Measurements from ENCODE around the gene CREB3L2. TPM values are rescaled to one million over a fixed set of nuclear protein-coding genes. Genes with fewer than 3 reads are reported as not detected.
A peak's percentile ranks its signal among the peaks of the same experiment; 100 is the strongest.

Gene CREB3L2
- total RNA-seq, 3 donors from 2014 or later = 15.8 to 54.3 (median 40.6) TPM

- Histone ChIP-seq H3K4me3 (no peak overlapping the region), H3K4me1 (ENCODE audit: low read depth) (peaks cover 3% of the 10 kb centered on the region), H3K9me3 (no peaks in the 10 kb centered on the region), H3K36me3 (ENCODE audit: low read depth) (no peaks in the 10 kb centered on the region)
- no peak for TF ChIP-seq CTCF (IDR thresholded peaks at IDR 0.05)
- intact Hi-C loops (cut with DNase I, micrococcal nuclease) = no loop called here
- no peak for DNase-seq
- ATAC-seq = no peak
Measured at GRCh38 chr7:137847568-137848050, 154.3 kb downstream of the CREB3L2 start.

- Histone ChIP-seq H3K36me3 (ENCODE audit: low read depth) (no peaks in the 10 kb centered on the region), H3K4me1 (ENCODE audit: low read depth) (peaks cover 3% of the 10 kb centered on the region), H3K4me3 (no peak within 1 kb of the TSS), H3K9me3 (no peaks in the 10 kb centered on the region)
- intact Hi-C loops (cut with DNase I, micrococcal nuclease) = no loop called here
- no peak for TF ChIP-seq CTCF (IDR thresholded peaks at IDR 0.05)
- DNase-seq = no peak
- ATAC-seq = peak; percentile 20
Measured at GRCh38 chr7:137846827-137847567, 154.9 kb downstream of the CREB3L2 start, which contains the start of gene DGKI. Gene DGKI (minus strand): TSS chr7:137846974.

- no peak for TF ChIP-seq CTCF (IDR thresholded peaks at IDR 0.05)
- intact Hi-C loops (cut with DNase I, micrococcal nuclease) = no loop called here
- H3K9me3 ChIP-seq = no peaks in the 10 kb centered on the region
- no peak overlapping the region for H3K4me3 ChIP-seq
- H3K4me1 ChIP-seq (ENCODE audit: low read depth) = peaks cover 3% of the 10 kb centered on the region
- ATAC-seq = no peak
- no peaks in the 10 kb centered on the region for H3K36me3 ChIP-seq (ENCODE audit: low read depth)
- no peak for DNase-seq
Measured at GRCh38 chr7:137846549-137846826, 155.4 kb downstream of the CREB3L2 start.

DNA sequence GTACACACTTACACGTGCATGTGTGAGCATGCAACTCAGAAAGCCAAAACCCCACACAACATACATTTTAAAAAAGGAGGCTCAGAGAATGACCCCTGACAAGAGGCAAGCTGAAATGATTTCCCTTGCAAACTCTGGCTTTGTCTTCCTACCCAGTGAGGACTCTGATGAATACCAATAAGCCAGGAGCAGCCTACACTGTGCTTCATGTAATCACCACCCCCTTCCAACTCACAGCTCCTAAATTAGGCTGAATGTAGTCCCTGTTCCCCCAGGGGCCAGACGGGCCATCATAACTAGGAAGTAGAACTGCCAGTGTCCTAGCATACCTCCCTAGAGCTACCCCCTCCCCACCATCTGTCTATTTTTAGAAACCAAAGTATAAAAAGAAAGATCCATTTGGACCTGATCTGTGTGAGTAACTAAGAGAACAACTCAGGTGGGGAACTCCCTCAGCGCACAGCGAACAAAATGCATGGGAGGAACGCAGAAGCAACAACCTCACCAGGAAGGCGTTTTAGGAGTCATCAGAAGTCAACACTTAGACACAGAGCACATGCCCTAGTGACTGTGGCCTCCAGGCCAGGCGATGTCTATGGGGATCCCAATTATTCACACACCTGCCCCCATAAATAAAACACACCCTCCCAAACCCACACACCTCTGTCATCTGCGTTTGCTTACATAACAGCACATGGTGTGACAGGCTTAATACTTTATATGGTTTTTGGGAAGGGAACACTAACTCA is 157.0 kb downstream of the CREB3L2 start:
- no peak for ATAC-seq
- no peak overlapping the region for H3K4me3 ChIP-seq
- no peaks in the 10 kb centered on the region for H3K9me3 ChIP-seq
- no peaks in the 10 kb centered on the region for H3K36me3 ChIP-seq (ENCODE audit: low read depth)
- TF ChIP-seq CTCF (IDR thresholded peaks at IDR 0.05) = no peak
- intact Hi-C loops (cut with DNase I, micrococcal nuclease) = no loop called here
- no peak for DNase-seq
- peaks cover 3% of the 10 kb centered on the region for H3K4me1 ChIP-seq (ENCODE audit: low read depth)

DNA sequence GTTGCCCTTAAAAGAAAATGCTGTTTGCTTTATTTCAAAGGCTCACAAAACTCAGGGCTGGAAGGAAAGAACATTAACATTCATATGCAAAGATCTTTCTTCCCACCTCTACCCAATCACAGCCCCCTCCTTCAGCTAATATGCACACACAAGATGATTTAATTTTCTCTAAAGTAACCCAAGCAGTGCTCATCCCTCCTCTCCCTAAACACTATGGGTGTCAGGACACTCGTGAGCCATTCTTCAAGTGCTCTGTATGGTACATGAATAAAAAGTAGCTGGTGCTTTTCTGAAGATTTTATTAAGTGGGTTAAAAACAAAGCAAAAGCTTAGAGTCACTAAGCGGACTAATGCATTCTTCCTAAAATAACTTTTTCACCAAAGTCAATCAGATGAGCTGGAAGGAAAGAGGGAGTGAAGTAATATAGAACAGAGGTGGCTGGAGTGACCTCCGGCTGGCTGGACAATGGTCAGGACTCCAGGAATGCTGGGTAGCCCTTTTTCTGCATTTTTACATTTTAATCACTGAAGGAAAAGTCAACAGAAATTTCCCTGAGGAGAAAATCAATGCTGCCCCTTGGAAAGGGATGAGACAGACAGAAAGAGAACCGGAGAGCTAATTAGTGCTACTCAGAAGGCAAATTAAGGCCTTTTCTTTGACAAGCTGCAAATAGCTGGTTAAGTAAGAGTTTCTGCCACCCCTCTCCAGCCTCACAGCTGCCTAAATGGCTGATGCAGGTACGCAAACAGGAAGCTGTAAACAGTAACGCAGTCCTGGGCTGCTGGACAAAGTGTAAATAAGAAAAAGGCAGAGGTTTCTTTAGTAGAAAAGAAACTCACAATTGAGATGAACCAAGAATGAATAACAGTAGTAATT is 161.7 kb downstream of the CREB3L2 start:
- DNase-seq (no peak), ATAC-seq (no peak)
- intact Hi-C loops (cut with DNase I, micrococcal nuclease) = no loop called here
- H3K9me3 ChIP-seq = no peaks in the 10 kb centered on the region
- no peak overlapping the region for H3K4me3 ChIP-seq
- no peaks in the 10 kb centered on the region for H3K4me1 ChIP-seq (ENCODE audit: low read depth)
- H3K36me3 ChIP-seq (ENCODE audit: low read depth) = no peaks in the 10 kb centered on the region
- no peak for TF ChIP-seq CTCF (IDR thresholded peaks at IDR 0.05)
